Fibroblast of the aortic adventitia (primary cell): ENCODE measurements around the gene KCNAB1. TPM values are rescaled to one million over a fixed set of nuclear protein-coding genes. Genes with fewer than 3 reads are reported as not detected.
A peak's percentile ranks its signal among the peaks of the same experiment; 100 is the strongest.

Experiments used
- DNase-seq: peaks from one replicate; pipeline ENCODE4 v3.0.0-alpha.2; 2010; ENCODE audit warnings: low read depth
- H3K4me3 ChIP-seq: 2 replicates; pipeline ENCODE4 v1.5.1; 2011; ENCODE audit warnings: low read depth, mild to moderate bottlenecking, control low read depth, low read length, moderate library complexity
- CTCF ChIP-seq: IDR thresholded peaks from 2 replicates; pipeline ENCODE4 v1.5.1; 2011; ENCODE audit warnings: mild to moderate bottlenecking, low read length, control low read depth, inconsistent platforms; ENCODE audit not compliant: insufficient read depth
- total RNA-seq: library from RNA; depleted of rRNA; stranded (reverse); fragments of >200 nt; gene quantifications from 2 replicates; pipeline ENCODE4 v1.2.3, GENCODE V29; 2012; ENCODE audit warnings: low replicate concordance

The KCNAB1 gene
- total RNA-seq, 1 donor = 3.3 TPM

- TF ChIP-seq CTCF = no peak
- no peak for DNase-seq
- no peak overlapping the region for H3K4me3 ChIP-seq
These were observed 422.0 kb downstream of the KCNAB1 start for GRCh38 chr3:156542101-156543042.

- H3K4me3 ChIP-seq = no peak overlapping the region
- TF ChIP-seq CTCF = no peak
- DNase-seq = no peak
These were observed 422.7 kb downstream of the KCNAB1 start for GRCh38 chr3:156543043-156543555.

- no peak for TF ChIP-seq CTCF
- H3K4me3 ChIP-seq = no peak overlapping the region
- peak; percentile 54 for DNase-seq
These were observed 427.3 kb downstream of the KCNAB1 start for GRCh38 chr3:156547637-156548036.

- peak; percentile 25 for DNase-seq
- H3K4me3 ChIP-seq = no peak overlapping the region
These were observed 427.8 kb downstream of the KCNAB1 start for GRCh38 chr3:156548041-156548687.

GRCh38 chr3:156548902-156549301, 428.5 kb downstream of the KCNAB1 start:
- H3K4me3 ChIP-seq = no peak overlapping the region
- no peak for TF ChIP-seq CTCF
- peak; percentile 41 for DNase-seq

More at GRCh38 chr3:156548041-156548687, 427.8 kb downstream of the KCNAB1 start:
- TF ChIP-seq CTCF = no peak

GRCh38 chr3:156551261-156551660, 430.9 kb downstream of the KCNAB1 start:
- peak overlapping the region; percentile 15 for H3K4me3 ChIP-seq
- DNase-seq = peak; percentile 53

More at GRCh38 chr3:156551261-156551660, 430.9 kb downstream of the KCNAB1 start:
- no peak for TF ChIP-seq CTCF
